Activated T-helper 1 cell treated with anti-CD3 and anti-CD28 coated beads, Interleukin-12 subunit alpha, Interleukin-12 subunit beta, Interleukin-2, Interleukin-4 antibody, amounts not matched to agents 30 ng/mL and 10 ng/mL and 1 ng/mL, durations not matched to agents 14 hours and 24 hours and 36 hours (primary cell): Measurements from ENCODE around the gene CALN1. TPM values are rescaled to one million over a fixed set of nuclear protein-coding genes. Genes with fewer than 3 reads are reported as not detected.

ENCODE experiments used
- DNase-seq: peaks from one replicate; pipeline ENCODE4 v3.0.0; 2021; ENCODE audit warnings: low spot score
- H3K27ac Mint-ChIP-seq: one replicate; pipeline ENCODE4 v1.8.0; 2021; ENCODE audit warnings: mild to moderate bottlenecking, mixed read lengths
- H3K27me3 Mint-ChIP-seq: one replicate; pipeline ENCODE4 v1.8.0; 2022; ENCODE audit warnings: mild to moderate bottlenecking, moderate library complexity, mixed read lengths; ENCODE audit not compliant: insufficient read depth
- H3K36me3 Mint-ChIP-seq: one replicate; pipeline ENCODE4 v1.8.0; 2021; ENCODE audit warnings: low read depth, mixed read lengths
- H3K4me1 Mint-ChIP-seq: one replicate; pipeline ENCODE4 v1.8.0; 2021; ENCODE audit warnings: low read depth, mixed read lengths
- H3K4me3 Mint-ChIP-seq: one replicate; pipeline ENCODE4 v1.8.0; 2021; ENCODE audit warnings: mild to moderate bottlenecking, moderate library complexity, mixed read lengths
- H3K9me3 Mint-ChIP-seq: one replicate; pipeline ENCODE4 v1.8.0; 2021; ENCODE audit warnings: mixed read lengths
- intact Hi-C: fragments of 100-400 bp; cut with micrococcal nuclease; formaldehyde crosslinking; loops from one replicate; pipeline ENCODE4 v1.15.1; 2024
- total RNA-seq: library from RNA; stranded (reverse); gene quantifications from 2 replicates; pipeline ENCODE4 v1.2.3, GENCODE V29; 2022

Gene CALN1
- total RNA-seq, 1 donor from 2014 or later: not detected

- intact Hi-C loops: no loop called here
- no peaks in the 10 kb centered on the region for H3K36me3 Mint-ChIP-seq
Measured at GRCh38 chr7:71782051-71782450, 630.1 kb downstream of the CALN1 start.

GRCh38 chr7:71780282-71780681 lies 631.9 kb downstream of the CALN1 start:
- no peak overlapping the region for H3K4me3 Mint-ChIP-seq
- H3K4me1 Mint-ChIP-seq: no peaks in the 10 kb centered on the region
- H3K27me3 Mint-ChIP-seq: no peaks in the 10 kb centered on the region
- H3K9me3 Mint-ChIP-seq: peaks cover 22% of the 10 kb centered on the region
- no peak overlapping the region for H3K27ac Mint-ChIP-seq
- H3K36me3 Mint-ChIP-seq: no peaks in the 10 kb centered on the region
- DNase-seq: no peak
- intact Hi-C loops: no loop called here

More at GRCh38 chr7:71782051-71782450, 630.1 kb downstream of the CALN1 start:
- Mint-ChIP-seq H3K27me3 (no peaks in the 10 kb centered on the region), H3K9me3 (peaks cover 39% of the 10 kb centered on the region), H3K4me3 (no peak overlapping the region), H3K27ac (no peak overlapping the region), H3K4me1 (no peaks in the 10 kb centered on the region)
- DNase-seq: no peak

GRCh38 chr7:71777278-71777677 lies 634.9 kb downstream of the CALN1 start:
- intact Hi-C loops: no loop called here
- no peak overlapping the region for H3K27ac Mint-ChIP-seq
- no peaks in the 10 kb centered on the region for H3K36me3 Mint-ChIP-seq
- no peak overlapping the region for H3K4me3 Mint-ChIP-seq
- no peak for DNase-seq
- peaks cover 11% of the 10 kb centered on the region for H3K9me3 Mint-ChIP-seq
- no peaks in the 10 kb centered on the region for H3K27me3 Mint-ChIP-seq
- no peaks in the 10 kb centered on the region for H3K4me1 Mint-ChIP-seq

GRCh38 chr7:71776726-71777125 lies 635.4 kb downstream of the CALN1 start:
- H3K4me1 Mint-ChIP-seq: no peaks in the 10 kb centered on the region
- H3K4me3 Mint-ChIP-seq: no peak overlapping the region
- no peaks in the 10 kb centered on the region for H3K27me3 Mint-ChIP-seq
- peaks cover 6% of the 10 kb centered on the region for H3K9me3 Mint-ChIP-seq
- intact Hi-C loops: no loop called here
- no peaks in the 10 kb centered on the region for H3K36me3 Mint-ChIP-seq
- DNase-seq: no peak
- H3K27ac Mint-ChIP-seq: no peak overlapping the region

- Mint-ChIP-seq H3K27ac (no peak overlapping the region), H3K9me3 (peaks cover 5% of the 10 kb centered on the region), H3K27me3 (no peaks in the 10 kb centered on the region), H3K36me3 (no peaks in the 10 kb centered on the region), H3K4me1 (no peaks in the 10 kb centered on the region), H3K4me3 (no peak overlapping the region)
- DNase-seq: no peak
- intact Hi-C loops: no loop called here
Measured at GRCh38 chr7:71775648-71776047, 636.5 kb downstream of the CALN1 start.

GRCh38 chr7:71772779-71773178 lies 639.4 kb downstream of the CALN1 start:
- intact Hi-C loops: no loop called here
- no peaks in the 10 kb centered on the region for H3K27me3 Mint-ChIP-seq
- no peak overlapping the region for H3K27ac Mint-ChIP-seq
- H3K4me3 Mint-ChIP-seq: no peak overlapping the region
- H3K36me3 Mint-ChIP-seq: no peaks in the 10 kb centered on the region
- H3K4me1 Mint-ChIP-seq: no peaks in the 10 kb centered on the region
- H3K9me3 Mint-ChIP-seq: no peaks in the 10 kb centered on the region
- no peak for DNase-seq

- intact Hi-C loops: no loop called here
- Mint-ChIP-seq H3K36me3 (no peaks in the 10 kb centered on the region), H3K27ac (no peak overlapping the region), H3K9me3 (no peaks in the 10 kb centered on the region), H3K27me3 (no peaks in the 10 kb centered on the region), H3K4me1 (no peaks in the 10 kb centered on the region), H3K4me3 (no peak overlapping the region)
- DNase-seq: no peak
Measured at GRCh38 chr7:71770269-71770907, 641.8 kb downstream of the CALN1 start.

- no peaks in the 10 kb centered on the region for H3K27me3 Mint-ChIP-seq
- intact Hi-C loops: no loop called here
- H3K36me3 Mint-ChIP-seq: no peaks in the 10 kb centered on the region
- no peak overlapping the region for H3K27ac Mint-ChIP-seq
- no peaks in the 10 kb centered on the region for H3K9me3 Mint-ChIP-seq
- H3K4me3 Mint-ChIP-seq: no peak overlapping the region
- H3K4me1 Mint-ChIP-seq: no peaks in the 10 kb centered on the region
- DNase-seq: no peak
Measured at GRCh38 chr7:71769326-71769725, 642.8 kb downstream of the CALN1 start.

- Mint-ChIP-seq H3K36me3 (no peaks in the 10 kb centered on the region), H3K9me3 (no peaks in the 10 kb centered on the region)
Measured at GRCh38 chr7:71768450-71768849, 643.7 kb downstream of the CALN1 start.

GRCh38 chr7:71766016-71766415 lies 646.1 kb downstream of the CALN1 start:
- Mint-ChIP-seq H3K4me1 (no peaks in the 10 kb centered on the region), H3K4me3 (no peak overlapping the region), H3K36me3 (no peaks in the 10 kb centered on the region), H3K27ac (no peak overlapping the region), H3K27me3 (no peaks in the 10 kb centered on the region), H3K9me3 (peaks cover 11% of the 10 kb centered on the region)
- intact Hi-C loops: no loop called here
- no peak for DNase-seq

More at GRCh38 chr7:71768450-71768849, 643.7 kb downstream of the CALN1 start:
- Mint-ChIP-seq H3K27me3 (no peaks in the 10 kb centered on the region), H3K4me3 (no peak overlapping the region), H3K27ac (no peak overlapping the region), H3K4me1 (no peaks in the 10 kb centered on the region)
- no peak for DNase-seq
- intact Hi-C loops: no loop called here

- no peak overlapping the region for H3K4me3 Mint-ChIP-seq
- intact Hi-C loops: no loop called here
- H3K27me3 Mint-ChIP-seq: no peaks in the 10 kb centered on the region
- H3K27ac Mint-ChIP-seq: peak overlapping the region; percentile 16
- peaks cover 15% of the 10 kb centered on the region for H3K9me3 Mint-ChIP-seq
- no peak for DNase-seq
- H3K36me3 Mint-ChIP-seq: no peaks in the 10 kb centered on the region
- no peaks in the 10 kb centered on the region for H3K4me1 Mint-ChIP-seq
Measured at GRCh38 chr7:71761336-71761735, 650.8 kb downstream of the CALN1 start.

GRCh38 chr7:71754828-71755227 lies 657.3 kb downstream of the CALN1 start:
- intact Hi-C loops: no loop called here

GRCh38 chr7:71753956-71754664 lies 658.0 kb downstream of the CALN1 start:
- intact Hi-C loops: no loop called here
- no peaks in the 10 kb centered on the region for H3K4me1 Mint-ChIP-seq
- no peak overlapping the region for H3K27ac Mint-ChIP-seq
- DNase-seq: no peak
- H3K27me3 Mint-ChIP-seq: no peaks in the 10 kb centered on the region
- no peaks in the 10 kb centered on the region for H3K36me3 Mint-ChIP-seq
- H3K4me3 Mint-ChIP-seq: no peak overlapping the region
- H3K9me3 Mint-ChIP-seq: peaks cover 4% of the 10 kb centered on the region

More at GRCh38 chr7:71754828-71755227, 657.3 kb downstream of the CALN1 start:
- no peaks in the 10 kb centered on the region for H3K36me3 Mint-ChIP-seq
- no peak for DNase-seq
- no peak overlapping the region for H3K27ac Mint-ChIP-seq
- no peaks in the 10 kb centered on the region for H3K27me3 Mint-ChIP-seq
- peaks cover 4% of the 10 kb centered on the region for H3K9me3 Mint-ChIP-seq
- no peak overlapping the region for H3K4me3 Mint-ChIP-seq
- no peaks in the 10 kb centered on the region for H3K4me1 Mint-ChIP-seq
